OCI-LY3 (cell line): ENCODE data around the gene MC2R.

Experiments
- CTCF ChIP-seq: fragments of 200-600, 300-600 bp; sonication (generic); IDR thresholded peaks from 2 replicates; pipeline ENCODE4 v1.5.1; 2014; ENCODE audit warnings: antibody characterized with exemption, low read length, low read depth
- EZH2phosphoT487 ChIP-seq: fragments of 200-600 bp; shearing (Covaris generic); IDR thresholded peaks from 2 replicates; pipeline ENCODE4 v1.6.1; 2018; ENCODE audit warnings: antibody characterized with exemption, mixed run types, low read depth

GRCh38 chr18:13914170-13914569 lies 1.2 kb downstream of the MC2R start:
- TF ChIP-seq CTCF (no peak), EZH2phosphoT487 (no peak)
